ENCODE data around the gene NBPF3. TPM values are rescaled to one million over a fixed set of nuclear protein-coding genes. Genes with fewer than 3 reads are reported as not detected.
A peak's percentile ranks its signal among the peaks of the same experiment; 100 is the strongest.

NBPF3 gene
- total and polyA plus RNA-seq, 2 experiments from 2014 or later = 2.7 to 18.1 TPM

GRCh38 chr1:21525340-21525717, 85.4 kb downstream of the NBPF3 start:
- Mint-ChIP-seq H3K27me3 (ENCODE audit: insufficient read depth, low read depth, poor library complexity) (peaks cover 5% of the 10 kb centered on the region), H3K27ac (0 out of 2 replicates have a peak overlapping the region, but pooled peaks have one; percentile 51), H3K4me1 (peaks cover 32% of the 10 kb centered on the region), H3K4me3 (no peak overlapping the region), H3K9me3 (no peaks in the 10 kb centered on the region), H3K36me3 (ENCODE audit: low read depth) (0 out of 3 replicates have a peak, but pooled peaks cover 4% of the 10 kb centered on the region)
- no peak for DNase-seq (ENCODE audit: low spot score)
- TF ChIP-seq STAT1 (IDR thresholded peaks at IDR 0.05; ENCODE audit: unreplicated experiment) (no peak), NANOG (IDR thresholded peaks at IDR 0.05; ENCODE audit: borderline replicate concordance) (no peak), POLR2AphosphoS5 (IDR thresholded peaks at IDR 0.05; ENCODE audit: low read depth) (no peak), ZNF331 (CRISPR knock-in tag; IDR thresholded peaks at IDR 0.05; ENCODE audit: low read depth) (no peak), EZH2phosphoT487 (IDR thresholded peaks at IDR 0.05; ENCODE audit: unreplicated experiment) (no peak), JUNB (IDR thresholded peaks at IDR 0.05; ENCODE audit: unreplicated experiment) (no peak), CREB1 (CRISPR knock-in tag; IDR thresholded peaks at IDR 0.05; ENCODE audit: low read depth) (no peak), ZNF114 (CRISPR knock-in tag; IDR thresholded peaks at IDR 0.05) (no peak), EZH2 (IDR thresholded peaks at IDR 0.05; ENCODE audit: low read depth, unreplicated experiment) (no peak)
- TF ChIP-seq, protein P1, sequence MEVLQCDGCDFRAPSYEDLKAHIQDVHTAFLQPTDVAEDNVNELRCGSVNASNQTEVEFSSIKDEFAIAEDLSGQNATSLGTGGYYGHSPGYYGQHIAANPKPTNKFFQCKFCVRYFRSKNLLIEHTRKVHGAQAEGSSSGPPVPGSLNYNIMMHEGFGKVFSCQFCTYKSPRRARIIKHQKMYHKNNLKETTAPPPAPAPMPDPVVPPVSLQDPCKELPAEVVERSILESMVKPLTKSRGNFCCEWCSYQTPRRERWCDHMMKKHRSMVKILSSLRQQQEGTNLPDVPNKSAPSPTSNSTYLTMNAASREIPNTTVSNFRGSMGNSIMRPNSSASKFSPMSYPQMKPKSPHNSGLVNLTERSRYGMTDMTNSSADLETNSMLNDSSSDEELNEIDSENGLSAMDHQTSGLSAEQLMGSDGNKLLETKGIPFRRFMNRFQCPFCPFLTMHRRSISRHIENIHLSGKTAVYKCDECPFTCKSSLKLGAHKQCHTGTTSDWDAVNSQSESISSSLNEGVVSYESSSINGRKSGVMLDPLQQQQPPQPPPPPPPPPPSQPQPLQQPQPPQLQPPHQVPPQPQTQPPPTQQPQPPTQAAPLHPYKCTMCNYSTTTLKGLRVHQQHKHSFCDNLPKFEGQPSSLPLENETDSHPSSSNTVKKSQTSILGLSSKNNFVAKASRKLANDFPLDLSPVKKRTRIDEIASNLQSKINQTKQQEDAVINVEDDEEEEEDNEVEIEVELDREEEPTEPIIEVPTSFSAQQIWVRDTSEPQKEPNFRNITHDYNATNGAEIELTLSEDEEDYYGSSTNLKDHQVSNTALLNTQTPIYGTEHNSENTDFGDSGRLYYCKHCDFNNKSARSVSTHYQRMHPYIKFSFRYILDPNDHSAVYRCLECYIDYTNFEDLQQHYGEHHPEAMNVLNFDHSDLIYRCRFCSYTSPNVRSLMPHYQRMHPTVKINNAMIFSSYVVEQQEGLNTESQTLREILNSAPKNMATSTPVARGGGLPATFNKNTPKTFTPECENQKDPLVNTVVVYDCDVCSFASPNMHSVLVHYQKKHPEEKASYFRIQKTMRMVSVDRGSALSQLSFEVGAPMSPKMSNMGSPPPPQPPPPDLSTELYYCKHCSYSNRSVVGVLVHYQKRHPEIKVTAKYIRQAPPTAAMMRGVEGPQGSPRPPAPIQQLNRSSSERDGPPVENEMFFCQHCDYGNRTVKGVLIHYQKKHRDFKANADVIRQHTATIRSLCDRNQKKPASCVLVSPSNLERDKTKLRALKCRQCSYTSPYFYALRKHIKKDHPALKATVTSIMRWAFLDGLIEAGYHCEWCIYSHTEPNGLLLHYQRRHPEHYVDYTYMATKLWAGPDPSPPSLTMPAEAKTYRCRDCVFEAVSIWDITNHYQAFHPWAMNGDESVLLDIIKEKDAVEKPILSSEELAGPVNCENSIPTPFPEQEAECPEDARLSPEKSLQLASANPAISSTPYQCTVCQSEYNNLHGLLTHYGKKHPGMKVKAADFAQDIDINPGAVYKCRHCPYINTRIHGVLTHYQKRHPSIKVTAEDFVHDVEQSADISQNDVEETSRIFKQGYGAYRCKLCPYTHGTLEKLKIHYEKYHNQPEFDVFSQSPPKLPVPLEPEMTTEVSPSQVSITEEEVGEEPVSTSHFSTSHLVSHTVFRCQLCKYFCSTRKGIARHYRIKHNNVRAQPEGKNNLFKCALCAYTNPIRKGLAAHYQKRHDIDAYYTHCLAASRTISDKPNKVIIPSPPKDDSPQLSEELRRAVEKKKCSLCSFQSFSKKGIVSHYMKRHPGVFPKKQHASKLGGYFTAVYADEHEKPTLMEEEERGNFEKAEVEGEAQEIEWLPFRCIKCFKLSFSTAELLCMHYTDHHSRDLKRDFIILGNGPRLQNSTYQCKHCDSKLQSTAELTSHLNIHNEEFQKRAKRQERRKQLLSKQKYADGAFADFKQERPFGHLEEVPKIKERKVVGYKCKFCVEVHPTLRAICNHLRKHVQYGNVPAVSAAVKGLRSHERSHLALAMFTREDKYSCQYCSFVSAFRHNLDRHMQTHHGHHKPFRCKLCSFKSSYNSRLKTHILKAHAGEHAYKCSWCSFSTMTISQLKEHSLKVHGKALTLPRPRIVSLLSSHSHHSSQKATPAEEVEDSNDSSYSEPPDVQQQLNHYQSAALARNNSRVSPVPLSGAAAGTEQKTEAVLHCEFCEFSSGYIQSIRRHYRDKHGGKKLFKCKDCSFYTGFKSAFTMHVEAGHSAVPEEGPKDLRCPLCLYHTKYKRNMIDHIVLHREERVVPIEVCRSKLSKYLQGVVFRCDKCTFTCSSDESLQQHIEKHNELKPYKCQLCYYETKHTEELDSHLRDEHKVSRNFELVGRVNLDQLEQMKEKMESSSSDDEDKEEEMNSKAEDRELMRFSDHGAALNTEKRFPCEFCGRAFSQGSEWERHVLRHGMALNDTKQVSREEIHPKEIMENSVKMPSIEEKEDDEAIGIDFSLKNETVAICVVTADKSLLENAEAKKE (CRISPR knock-in tag; IDR thresholded peaks at IDR 0.05) = no peak
- TF ChIP-seq, protein P2, sequence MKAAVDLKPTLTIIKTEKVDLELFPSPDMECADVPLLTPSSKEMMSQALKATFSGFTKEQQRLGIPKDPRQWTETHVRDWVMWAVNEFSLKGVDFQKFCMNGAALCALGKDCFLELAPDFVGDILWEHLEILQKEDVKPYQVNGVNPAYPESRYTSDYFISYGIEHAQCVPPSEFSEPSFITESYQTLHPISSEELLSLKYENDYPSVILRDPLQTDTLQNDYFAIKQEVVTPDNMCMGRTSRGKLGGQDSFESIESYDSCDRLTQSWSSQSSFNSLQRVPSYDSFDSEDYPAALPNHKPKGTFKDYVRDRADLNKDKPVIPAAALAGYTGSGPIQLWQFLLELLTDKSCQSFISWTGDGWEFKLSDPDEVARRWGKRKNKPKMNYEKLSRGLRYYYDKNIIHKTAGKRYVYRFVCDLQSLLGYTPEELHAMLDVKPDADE (IDR thresholded peaks at IDR 0.05) = no peak
- TF ChIP-seq, protein P3, sequence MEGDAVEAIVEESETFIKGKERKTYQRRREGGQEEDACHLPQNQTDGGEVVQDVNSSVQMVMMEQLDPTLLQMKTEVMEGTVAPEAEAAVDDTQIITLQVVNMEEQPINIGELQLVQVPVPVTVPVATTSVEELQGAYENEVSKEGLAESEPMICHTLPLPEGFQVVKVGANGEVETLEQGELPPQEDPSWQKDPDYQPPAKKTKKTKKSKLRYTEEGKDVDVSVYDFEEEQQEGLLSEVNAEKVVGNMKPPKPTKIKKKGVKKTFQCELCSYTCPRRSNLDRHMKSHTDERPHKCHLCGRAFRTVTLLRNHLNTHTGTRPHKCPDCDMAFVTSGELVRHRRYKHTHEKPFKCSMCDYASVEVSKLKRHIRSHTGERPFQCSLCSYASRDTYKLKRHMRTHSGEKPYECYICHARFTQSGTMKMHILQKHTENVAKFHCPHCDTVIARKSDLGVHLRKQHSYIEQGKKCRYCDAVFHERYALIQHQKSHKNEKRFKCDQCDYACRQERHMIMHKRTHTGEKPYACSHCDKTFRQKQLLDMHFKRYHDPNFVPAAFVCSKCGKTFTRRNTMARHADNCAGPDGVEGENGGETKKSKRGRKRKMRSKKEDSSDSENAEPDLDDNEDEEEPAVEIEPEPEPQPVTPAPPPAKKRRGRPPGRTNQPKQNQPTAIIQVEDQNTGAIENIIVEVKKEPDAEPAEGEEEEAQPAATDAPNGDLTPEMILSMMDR (conservative IDR thresholded peaks at IDR 0.05; ENCODE audit: low read depth in 2 of 2) = no peak
- TF ChIP-seq, protein P4, sequence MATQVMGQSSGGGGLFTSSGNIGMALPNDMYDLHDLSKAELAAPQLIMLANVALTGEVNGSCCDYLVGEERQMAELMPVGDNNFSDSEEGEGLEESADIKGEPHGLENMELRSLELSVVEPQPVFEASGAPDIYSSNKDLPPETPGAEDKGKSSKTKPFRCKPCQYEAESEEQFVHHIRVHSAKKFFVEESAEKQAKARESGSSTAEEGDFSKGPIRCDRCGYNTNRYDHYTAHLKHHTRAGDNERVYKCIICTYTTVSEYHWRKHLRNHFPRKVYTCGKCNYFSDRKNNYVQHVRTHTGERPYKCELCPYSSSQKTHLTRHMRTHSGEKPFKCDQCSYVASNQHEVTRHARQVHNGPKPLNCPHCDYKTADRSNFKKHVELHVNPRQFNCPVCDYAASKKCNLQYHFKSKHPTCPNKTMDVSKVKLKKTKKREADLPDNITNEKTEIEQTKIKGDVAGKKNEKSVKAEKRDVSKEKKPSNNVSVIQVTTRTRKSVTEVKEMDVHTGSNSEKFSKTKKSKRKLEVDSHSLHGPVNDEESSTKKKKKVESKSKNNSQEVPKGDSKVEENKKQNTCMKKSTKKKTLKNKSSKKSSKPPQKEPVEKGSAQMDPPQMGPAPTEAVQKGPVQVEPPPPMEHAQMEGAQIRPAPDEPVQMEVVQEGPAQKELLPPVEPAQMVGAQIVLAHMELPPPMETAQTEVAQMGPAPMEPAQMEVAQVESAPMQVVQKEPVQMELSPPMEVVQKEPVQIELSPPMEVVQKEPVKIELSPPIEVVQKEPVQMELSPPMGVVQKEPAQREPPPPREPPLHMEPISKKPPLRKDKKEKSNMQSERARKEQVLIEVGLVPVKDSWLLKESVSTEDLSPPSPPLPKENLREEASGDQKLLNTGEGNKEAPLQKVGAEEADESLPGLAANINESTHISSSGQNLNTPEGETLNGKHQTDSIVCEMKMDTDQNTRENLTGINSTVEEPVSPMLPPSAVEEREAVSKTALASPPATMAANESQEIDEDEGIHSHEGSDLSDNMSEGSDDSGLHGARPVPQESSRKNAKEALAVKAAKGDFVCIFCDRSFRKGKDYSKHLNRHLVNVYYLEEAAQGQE (IDR thresholded peaks at IDR 0.05; ENCODE audit: unreplicated experiment) = no peak
- H3K27me3 ChIP-seq (ENCODE audit: insufficient read depth) = no peaks in the 10 kb centered on the region
- H3K4me2 ChIP-seq = no peak overlapping the region
- ATAC-seq = no peak
- no peak overlapping the region for H3K27ac ChIP-seq (ENCODE audit: low read depth)
- H2AFZ ChIP-seq = no peak overlapping the region
- no peaks in the 10 kb centered on the region for H3K36me3 ChIP-seq (ENCODE audit: insufficient read depth)
- no peaks in the 10 kb centered on the region for H3K9me2 ChIP-seq (ENCODE audit: insufficient read depth)
- peaks cover 8% of the 10 kb centered on the region for H4K20me1 ChIP-seq (replicated peaks; ENCODE audit: insufficient read depth)
- H3K4me3 ChIP-seq = no peak overlapping the region
- H3K79me2 ChIP-seq (replicated peaks; ENCODE audit: insufficient read depth) = peaks cover 79% of the 10 kb centered on the region
- no peaks in the 10 kb centered on the region for H3F3A ChIP-seq (replicated peaks; ENCODE audit: low read depth)
- H3K4me1 ChIP-seq (ENCODE audit: insufficient read depth) = peaks cover 10% of the 10 kb centered on the region
